K562 (cell line): ENCODE measurements around the gene EIF4E. TPM values are rescaled to one million over a fixed set of nuclear protein-coding genes. Genes with fewer than 3 reads are reported as not detected.
A peak's percentile ranks its signal among the peaks of the same experiment; 100 is the strongest.

Experiments
- ARID1B ChIP-seq: fragments of 450-650 bp; IDR thresholded peaks from 2 replicates; pipeline ENCODE4 v1.6.1; 2016; ENCODE audit warnings: antibody characterized with exemption, mild to moderate bottlenecking, inconsistent platforms
- CREM ChIP-seq: IDR thresholded peaks from 2 replicates; pipeline ENCODE4 v1.6.1; 2014; ENCODE audit warnings: antibody characterized with exemption, low read depth
- CXXC5 ChIP-seq: fragments of 250-450 bp; sonication (Bioruptor Pico); IDR thresholded peaks from 2 replicates; pipeline ENCODE4 v1.8.0; 2022; ENCODE audit warnings: inconsistent platforms, mild to moderate bottlenecking, moderate library complexity
- ELF4 ChIP-seq: fragments of 450-650 bp; formaldehyde crosslinking; IDR thresholded peaks from 2 replicates; pipeline ENCODE4 v1.4.0; 2022; ENCODE audit warnings: missing genetic modification characterization
- GABPB1 ChIP-seq: sonication (generic); formaldehyde crosslinking; IDR thresholded peaks from 2 replicates; pipeline ENCODE4 v1.8.0; 2022; ENCODE audit warnings: mild to moderate bottlenecking, missing genetic modification reagents
- HDGF ChIP-seq: fragments of 450-650 bp; IDR thresholded peaks from 2 replicates; pipeline ENCODE4 v1.6.1; 2016
- SPI1 ChIP-seq: IDR thresholded peaks from 2 replicates; pipeline ENCODE4 v1.6.1; 2011; ENCODE audit warnings: low read depth, low read length, control low read depth, borderline replicate concordance
- TAL1 ChIP-seq: fragments of 450-650 bp; IDR thresholded peaks from 2 replicates; pipeline ENCODE4 v1.6.1; 2016; ENCODE audit warnings: mild to moderate bottlenecking
- TCF7L2 ChIP-seq: fragments of 150-350 bp; IDR thresholded peaks from 2 replicates; pipeline ENCODE4 v1.6.1; 2016; ENCODE audit warnings: low read depth, mild to moderate bottlenecking, low read length, moderate library complexity
- ZBTB17 ChIP-seq: fragments of 450-650 bp; formaldehyde crosslinking; IDR thresholded peaks from 2 replicates; pipeline ENCODE4 v1.4.0; 2020; ENCODE audit warnings: mild to moderate bottlenecking
- ZBTB40 ChIP-seq, 2 experiments: fragments of 450-650 bp in 1 of 2; sonication (generic) in 1 of 2; formaldehyde crosslinking in 1 of 2; IDR thresholded peaks; 2 replicates each; pipeline versions ENCODE4 v1.7.1 to v1.9.0; 2016 to 2022; ENCODE audit warnings: inconsistent platforms in 1 of 2, mild to moderate bottlenecking in 1 of 2, missing genetic modification reagents in 1 of 2
- ZNF134 ChIP-seq: fragments of 250-450 bp; sonication (Bioruptor Pico); conservative IDR thresholded peaks from 2 replicates; pipeline ENCODE4 v1.4.0; 2020
- ZNF785 ChIP-seq: fragments of 250-450 bp; sonication (Bioruptor Pico); IDR thresholded peaks from 2 replicates; pipeline ENCODE4 v1.4.0; 2020; ENCODE audit warnings: mild to moderate bottlenecking
- polyA plus RNA-seq, 8 experiments: library from polyadenylated mRNA; depleted of rRNA in 4 of 8; stranded (reverse) in 5 of 8; unstranded in 3 of 8; fragments of >200 nt; fragmentation: Nextera tagmentation in 2 of 8; fragmentation: Illumina TruSeq in 1 of 8; extraction: Ambion mirVana in 2 of 8; extraction: Trizol in 1 of 8; gene quantifications; 2 replicates each; pipeline versions ENCODE4 v1.2.1 to v1.2.3, GENCODE V29; 2011 to 2014; ENCODE audit warnings: inconsistent platforms in 1 of 8, missing spikeins in 1 of 8
- total RNA-seq, 7 experiments: library from RNA; depleted of rRNA in 6 of 7; stranded (reverse); fragments of >200 nt in 6 of 7; fragmentation: Illumina TruSeq in 2 of 7; extraction: Trizol in 2 of 7; gene quantifications; 2 replicates each; pipeline versions ENCODE4 v1.2.1 to v1.2.3, GENCODE V29; 2011 to 2021; ENCODE audit warnings: low replicate concordance in 1 of 7

EIF4E gene
- total and polyA plus RNA-seq, 9 of the 15 experiments (the other 6 are each of a cell fraction or from before 2014, with no cell fraction given) = 164 to 489 (median 179) TPM

- TF ChIP-seq ZBTB17 (CRISPR knock-in tag) (peak; percentile 28; the same call in 1 of the 2 replicates), TAL1 (no peak), TCF7L2 (no peak), HDGF (no peak), ZNF134 (CRISPR knock-in tag) (no peak), GABPB1 (CRISPR knock-in tag) (no peak), ZBTB40 (IDR thresholded peaks at IDR 0.05) (no peak), ZBTB40 (CRISPR knock-in tag; IDR thresholded peaks at IDR 0.05) (0 out of 2 replicates have a peak, but pooled peaks have one; percentile 27), CXXC5 (CRISPR knock-in tag) (peak; percentile 70), SPI1 (no peak), ZNF785 (CRISPR knock-in tag) (no peak), CREM (peak; percentile 3; the same call in 1 of the 2 replicates), ELF4 (CRISPR knock-in tag) (peak; percentile 64; the same call in 1 of the 2 replicates), ARID1B (peak; percentile 50; the same call in 1 of the 2 replicates)
Measured at GRCh38 chr4:98928505-98929340, at the start of gene EIF4E (continued).
